GM21423 (cell line): ENCODE measurements around the gene NRXN2.
"Not testable (repeated sequence)": the region's sequence is repeated elsewhere in the genome, so short reads cannot be mapped to it uniquely, and the experiment has no call there.

Source experiments
- ATAC-seq: cut with Tn5 transposase; IDR thresholded peaks from one replicate; pipeline ENCODE4 v1.9.1; 2021; ENCODE audit warnings: mild to moderate bottlenecking, moderate library complexity; ENCODE audit not compliant: unreplicated experiment

NRXN2 gene

DNA sequence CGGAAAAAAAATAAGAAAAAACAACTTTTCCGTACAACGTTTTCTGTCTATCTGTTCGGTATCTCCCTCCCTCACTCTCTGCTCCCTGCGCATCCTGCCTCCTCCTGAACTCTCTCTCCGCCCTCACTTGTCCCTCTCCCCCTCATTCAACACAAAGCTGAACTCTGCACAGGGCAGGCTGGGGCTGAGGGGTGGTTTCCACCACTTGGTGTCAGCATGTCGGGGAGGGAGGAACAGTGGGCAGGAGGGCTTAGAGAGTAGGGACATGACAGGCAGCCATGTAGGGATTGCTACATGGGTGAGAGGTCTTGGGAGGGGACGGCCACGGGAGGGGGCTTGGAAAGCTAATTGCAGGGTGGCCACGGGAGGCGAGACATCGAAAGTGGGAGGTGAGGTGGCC, 114.4 kb downstream of the NRXN2 start:
- ATAC-seq: no peak

DNA sequence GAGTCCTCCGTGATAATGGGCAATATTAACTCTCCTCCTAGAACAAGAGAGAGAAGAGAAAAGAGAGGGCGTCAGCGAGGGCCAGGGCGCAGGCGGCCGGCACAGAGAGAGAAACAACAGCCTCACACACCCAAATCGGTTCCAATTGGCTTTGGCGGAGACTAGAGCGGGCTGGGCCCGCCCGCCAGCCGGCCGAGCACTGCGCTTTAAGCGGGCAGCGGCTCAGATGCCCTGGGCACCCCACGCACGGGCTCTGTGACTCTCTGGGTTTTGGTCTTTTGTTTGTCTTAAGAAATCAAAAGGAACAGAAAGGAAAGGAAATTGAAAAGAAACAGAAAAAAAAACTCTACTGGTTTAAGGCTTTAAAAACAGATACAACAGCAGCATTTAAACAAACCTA, 115.0 kb downstream of the NRXN2 start:
- ATAC-seq: no peak

DNA sequence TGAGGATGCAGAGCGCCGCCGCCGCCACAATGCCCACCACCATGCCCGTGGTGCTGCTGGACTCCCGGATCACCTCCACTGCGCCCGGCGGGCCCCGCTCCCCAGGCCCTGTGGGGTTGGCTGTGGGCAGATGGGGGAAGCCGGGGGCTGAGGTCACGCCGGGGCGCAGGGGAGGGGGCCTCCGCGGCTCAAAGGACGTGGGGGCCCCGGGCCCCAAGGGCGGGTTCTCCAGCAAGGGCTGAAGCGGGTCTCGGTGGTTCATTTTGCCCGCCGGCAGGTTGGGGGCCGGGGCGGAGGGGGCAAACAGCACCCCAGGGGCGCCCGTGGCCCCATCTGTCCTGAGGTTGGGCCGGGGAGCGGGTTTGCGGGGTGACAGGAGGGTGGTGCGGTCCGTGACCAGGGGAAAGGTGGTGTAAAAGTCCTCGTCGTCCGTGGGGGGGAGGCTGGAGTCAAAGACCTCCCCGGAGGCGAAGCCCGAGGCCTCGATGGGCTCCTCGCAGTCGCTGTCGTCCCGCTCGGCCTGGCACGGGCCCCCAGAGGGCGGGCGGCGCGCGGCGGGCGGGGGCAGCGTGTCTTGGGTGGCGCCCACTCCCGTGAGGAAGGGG, 115.5 kb downstream of the NRXN2 start:
- no peak for ATAC-seq

DNA sequence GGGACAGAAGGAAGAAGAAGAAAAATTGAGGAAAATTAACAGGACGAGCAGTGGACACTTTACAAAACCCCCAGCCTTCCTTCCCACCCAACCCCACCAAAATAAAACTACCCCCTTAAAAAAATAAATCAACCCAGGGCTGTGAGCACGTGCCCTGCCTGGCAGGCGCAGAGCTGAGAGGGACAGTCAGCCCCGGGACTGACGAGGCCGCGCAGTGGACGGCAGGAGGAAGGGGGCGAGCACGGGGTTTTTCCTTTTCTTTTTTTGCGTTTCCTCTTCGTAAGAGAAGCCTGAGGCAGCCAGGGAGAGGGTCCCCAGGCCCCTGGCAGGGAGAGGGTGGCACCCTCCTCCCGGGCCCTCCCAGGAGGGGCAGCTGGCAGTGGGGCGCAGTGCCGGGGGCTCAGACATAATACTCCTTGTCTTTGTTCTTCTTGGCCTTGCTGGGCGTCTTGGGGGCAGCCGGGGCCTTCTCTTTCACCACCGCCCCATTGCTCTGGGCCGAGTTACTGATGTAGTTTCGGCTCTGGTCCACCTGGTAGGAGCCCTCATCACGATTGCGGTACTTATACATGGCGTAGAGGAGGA, 116.1 kb downstream of the NRXN2 start:
- ATAC-seq: no peak

DNA sequence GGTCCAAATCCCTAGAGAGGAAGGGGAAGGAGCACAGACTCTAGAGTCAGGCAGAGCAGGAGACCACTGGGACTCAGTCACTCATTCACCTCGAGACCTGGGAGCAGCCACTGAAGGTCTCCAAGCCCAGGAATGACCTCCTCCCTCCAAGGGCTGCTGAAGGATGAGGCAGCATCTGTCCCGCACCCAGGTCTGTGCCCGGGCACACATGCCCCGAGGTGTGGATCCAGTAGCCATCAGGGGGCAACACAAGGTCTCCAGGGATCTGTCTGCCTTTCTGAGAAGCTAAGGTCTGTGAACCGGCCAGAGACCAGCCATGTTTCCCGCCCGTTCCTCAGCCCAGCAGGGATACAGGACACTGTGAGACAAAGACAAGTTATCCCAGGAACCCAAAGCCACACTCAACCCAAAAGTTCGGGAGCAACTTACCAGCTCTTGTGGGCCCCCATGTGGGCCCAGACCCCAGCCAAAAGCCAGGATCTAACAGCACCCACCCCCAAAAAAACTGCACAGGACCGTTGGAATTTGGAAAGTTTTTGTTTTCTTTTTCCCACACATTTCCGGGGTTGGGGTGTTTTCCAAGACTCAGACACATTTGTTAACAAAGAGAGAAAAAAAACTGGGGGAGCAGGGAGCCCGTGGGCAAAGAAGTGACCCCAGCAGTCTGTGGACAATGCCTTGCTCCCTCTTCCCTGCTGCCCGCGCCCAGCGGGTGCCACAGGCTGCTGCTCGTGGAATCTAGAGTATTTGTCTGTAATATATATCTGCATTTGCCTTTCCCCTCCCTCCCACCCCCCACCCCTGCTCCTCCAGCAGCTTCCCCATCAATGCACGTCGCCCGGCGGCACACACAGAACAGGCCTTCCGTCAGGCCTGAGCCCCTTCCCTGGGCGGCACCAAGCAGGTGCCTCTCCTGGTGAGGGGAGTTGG, 117.1 kb downstream of the NRXN2 start:
- ATAC-seq: no peak

DNA sequence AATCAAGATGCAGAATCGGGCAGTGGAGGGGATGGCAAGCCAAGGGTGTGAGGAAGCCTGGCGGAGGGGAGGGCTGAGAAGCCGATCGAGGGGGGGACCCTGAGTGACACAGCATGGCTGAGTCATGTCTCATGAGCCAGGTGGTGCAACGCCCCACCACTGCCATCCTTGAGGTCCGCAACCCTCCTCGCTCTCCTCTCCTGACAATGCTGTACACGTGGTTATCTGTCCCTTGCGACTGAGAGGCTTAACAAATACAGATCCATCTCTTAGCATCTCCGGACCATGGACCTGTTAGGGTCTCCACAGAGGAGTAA, 117.8 kb downstream of the NRXN2 start:
- no peak for ATAC-seq

DNA sequence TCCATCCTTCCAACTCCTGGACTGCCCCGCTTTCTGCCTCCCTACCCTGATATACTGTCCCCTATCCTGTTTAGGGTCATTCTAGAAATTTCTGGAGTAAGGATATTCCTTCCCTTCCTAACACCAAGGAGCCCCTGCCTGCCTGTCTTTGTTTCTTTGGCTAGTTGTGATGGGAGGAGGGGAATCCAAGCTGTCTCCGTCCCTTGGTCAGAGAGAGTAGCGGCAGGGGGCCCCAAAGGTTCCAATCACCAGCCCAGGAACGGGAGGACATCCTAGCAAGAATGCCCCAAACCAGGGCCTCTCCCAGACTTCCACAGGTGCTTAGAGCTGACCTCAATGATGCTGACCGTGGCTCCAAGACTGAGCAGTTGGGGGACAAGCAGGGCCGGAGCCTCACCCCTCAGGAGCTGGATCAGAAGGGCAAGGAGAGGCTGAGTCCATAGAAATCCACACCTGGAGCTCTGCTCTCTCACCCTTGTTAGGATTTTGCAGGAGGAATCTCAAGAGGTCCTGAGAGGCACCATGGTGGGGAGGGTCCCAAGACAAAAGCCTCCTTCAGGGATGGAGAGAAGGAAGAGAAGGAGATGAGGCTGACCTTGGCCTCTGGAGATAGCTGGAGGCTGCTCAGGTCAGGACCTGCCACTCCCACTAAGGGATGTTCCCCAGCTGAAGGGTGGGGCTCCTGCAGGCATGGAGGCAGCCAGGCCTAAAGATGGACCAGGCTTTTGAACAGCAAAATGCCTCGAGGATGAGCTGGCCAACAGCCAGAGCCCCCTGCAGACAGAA, 118.3 kb downstream of the NRXN2 start:
- ATAC-seq: no peak

DNA sequence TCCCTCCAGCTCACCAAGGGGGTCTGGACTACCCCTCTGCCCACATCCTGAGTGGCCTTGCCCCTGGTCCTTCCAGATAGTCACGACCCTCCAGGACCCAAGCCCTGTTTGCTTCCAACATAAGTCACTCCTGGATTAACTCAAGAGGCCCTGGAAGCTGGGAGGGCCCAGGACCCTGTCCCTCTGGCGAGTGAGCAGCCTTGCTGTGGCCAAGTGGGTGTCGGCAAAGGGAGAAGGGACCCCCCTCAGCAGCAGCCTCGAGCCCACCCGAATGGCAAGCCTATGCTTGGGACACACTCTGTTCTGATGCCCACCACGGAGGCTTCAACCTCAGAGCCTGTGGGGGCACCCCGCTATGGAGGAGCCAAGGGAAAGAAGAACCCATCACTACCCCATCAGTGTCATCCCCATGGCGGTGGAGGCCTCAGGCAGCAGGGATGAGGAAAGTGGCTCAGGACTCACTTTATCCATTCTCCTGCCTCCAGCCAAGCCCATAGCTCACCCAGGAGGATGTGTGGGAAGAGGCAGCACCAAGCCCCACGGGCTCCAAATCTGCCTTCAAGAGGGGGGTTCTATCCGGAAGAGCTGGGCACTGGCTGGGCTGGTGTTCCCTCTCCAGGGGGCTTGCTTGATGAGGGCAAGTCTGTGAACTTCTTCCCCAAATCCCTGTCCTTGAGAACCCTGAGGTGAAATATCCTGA, 119.4 kb downstream of the NRXN2 start:
- ATAC-seq: no peak

DNA sequence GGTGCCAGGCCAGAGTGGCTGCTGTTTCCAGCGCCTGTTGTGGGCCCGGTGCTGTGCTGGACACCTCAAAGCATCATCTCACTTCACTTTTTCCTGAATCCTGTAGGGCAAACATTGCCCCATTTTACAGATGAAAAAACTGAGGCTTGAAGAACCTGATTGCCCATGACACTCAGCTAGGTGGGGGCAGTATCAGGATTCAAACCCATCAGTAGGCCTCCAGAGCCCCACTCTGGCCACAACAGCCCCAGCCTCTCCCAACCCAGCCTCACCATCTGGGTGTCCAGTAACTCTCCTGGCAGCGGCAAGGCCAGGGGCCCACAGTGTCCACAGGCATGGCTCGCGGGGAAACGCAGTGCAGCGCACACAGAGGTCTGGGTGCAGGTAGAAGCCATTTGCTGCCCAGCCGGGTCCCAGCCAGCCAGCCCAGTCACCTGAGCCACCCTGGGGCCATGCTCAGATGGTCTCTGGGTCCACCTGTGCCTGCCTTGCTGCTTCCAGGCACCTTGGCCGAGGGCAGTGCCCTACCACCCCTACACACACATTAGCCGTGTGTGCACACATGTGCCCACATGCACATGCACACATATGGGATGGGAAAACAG, 120.4 kb downstream of the NRXN2 start:
- no peak for ATAC-seq

DNA sequence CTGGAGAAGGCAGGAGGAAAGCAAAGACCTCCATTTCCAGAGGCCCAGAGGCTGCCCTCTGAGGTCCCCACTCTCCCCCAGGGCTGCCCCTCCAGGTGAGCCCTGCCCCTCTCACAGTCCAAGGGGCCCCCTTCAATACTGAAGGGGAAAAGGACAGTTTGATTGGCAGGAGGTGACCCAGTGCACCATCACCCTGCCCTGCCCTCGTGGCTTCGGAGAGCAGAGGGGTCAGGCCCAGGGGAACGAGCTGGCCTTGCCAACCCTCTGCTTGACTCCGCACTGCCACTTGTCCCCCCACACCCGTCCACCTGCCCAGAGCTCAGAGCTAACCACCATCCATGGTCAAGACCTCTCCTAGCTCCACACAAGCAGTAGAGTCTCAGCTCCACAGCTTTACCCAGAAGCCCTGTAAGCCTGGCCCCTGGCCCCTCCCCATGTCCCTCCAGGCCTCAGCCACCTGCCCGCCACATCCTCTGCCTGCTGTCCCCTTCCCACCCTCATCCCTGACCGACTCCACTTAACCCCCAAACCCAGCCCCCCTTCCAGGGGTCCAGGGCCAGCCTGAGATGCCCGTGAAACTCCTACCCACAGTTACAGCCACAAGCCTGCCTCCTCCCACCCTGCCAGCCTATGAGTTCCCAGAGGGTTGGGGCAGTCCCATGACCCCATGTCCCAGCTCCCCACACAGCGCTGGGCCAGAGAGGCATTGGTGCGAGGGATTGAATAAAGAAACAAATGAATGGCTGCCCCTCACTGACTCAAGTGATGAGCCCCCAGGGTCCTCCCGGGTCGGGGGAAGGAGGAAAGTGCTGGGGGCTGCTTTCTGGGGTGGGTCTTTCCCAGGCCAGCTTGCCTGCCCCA, 121.2 kb downstream of the NRXN2 start:
- no peak for ATAC-seq

DNA sequence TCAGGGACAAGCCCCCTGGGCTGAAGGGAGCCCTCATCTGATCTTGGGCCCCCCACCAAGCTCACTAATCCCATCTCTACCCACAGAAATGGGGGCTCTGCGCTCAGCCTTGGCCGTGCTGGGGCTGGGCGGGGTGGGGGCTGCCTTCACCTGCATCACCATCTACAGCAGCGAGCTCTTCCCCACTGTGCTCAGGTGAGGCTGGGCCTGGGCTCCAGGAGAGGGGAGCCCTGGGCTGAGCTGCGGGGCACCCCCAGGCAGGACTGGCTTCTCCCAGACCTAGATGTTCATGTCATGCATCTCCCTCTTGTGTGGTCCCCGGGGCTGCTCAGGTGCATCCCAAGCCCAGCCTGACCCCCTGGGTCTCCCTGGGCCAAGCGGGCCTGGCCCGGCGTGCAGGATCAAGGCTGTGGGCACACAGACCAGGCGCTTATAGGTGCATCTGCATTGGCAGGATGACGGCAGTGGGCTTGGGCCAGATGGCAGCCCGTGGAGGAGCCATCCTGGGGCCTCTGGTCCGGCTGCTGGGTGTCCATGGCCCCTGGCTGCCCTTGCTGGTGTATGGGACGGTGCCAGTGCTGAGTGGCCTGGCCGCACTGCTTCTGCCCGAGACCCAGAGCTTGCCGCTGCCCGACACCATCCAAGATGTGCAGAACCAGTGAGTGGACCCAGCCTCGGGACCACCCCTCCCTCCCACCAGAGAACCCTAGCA, 122.6 kb downstream of the NRXN2 start:
- ATAC-seq: no peak

DNA sequence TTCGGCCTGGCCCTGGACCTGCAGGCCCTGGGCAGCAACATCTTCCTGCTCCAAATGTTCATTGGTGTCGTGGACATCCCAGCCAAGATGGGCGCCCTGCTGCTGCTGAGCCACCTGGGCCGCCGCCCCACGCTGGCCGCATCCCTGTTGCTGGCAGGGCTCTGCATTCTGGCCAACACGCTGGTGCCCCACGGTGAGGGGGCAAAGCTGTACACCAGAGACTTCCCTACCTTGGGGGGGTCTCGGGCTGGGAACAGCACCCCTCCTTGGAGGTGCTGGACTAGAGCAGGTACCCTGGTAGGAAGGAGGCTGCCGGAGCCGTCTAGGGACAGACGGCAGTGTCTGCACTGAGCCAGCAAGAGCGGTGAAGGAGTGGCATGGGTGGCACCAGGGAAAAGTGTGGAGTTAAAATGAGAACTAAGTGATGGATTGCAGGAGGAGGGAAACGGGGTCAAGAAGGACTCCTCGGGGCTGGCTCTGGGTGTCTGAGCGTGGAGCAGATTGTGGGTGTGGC, 123.2 kb downstream of the NRXN2 start:
- ATAC-seq: no peak

DNA sequence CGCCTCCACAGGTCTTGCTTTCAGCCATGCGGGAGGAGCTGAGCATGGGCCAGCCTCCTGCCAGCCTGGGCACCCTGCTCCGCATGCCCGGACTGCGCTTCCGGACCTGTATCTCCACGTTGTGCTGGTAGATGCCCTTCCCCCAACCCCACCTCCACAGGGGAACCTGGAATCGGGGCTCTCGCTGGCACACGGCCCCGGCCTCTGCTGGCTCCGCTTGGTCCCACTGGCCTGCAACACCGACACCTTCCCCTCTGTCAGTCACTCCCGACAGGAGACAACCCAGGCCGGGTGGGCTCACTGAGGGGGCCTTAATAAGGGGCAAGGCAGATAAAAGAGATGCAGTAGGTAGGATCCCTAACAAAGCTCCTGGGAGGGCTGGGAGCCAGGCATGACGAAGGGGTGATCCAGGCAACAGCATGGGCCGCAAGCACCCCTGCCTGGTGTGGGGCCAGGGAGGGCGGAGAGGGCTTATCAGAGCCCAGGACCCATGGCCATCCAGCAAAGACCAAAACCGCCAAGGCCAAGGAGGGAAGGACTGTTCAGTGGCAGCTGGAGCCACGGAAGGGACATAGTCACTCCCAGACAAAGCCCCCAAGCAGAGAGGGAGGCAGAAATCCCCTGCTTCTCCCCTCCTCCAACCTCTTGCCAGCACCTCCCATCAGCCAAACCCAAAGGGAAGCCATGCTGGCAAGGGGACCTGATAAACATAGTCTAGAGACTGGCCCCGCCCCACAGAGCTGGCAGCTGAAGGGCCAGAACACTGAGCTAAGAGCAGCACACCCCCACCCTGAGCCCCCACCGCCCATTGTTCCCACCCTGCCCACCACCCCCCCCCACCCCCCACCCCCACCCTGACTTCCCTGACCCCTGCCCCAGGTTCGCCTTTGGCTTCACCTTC, 124.0 kb downstream of the NRXN2 start:
- no peak for ATAC-seq

DNA sequence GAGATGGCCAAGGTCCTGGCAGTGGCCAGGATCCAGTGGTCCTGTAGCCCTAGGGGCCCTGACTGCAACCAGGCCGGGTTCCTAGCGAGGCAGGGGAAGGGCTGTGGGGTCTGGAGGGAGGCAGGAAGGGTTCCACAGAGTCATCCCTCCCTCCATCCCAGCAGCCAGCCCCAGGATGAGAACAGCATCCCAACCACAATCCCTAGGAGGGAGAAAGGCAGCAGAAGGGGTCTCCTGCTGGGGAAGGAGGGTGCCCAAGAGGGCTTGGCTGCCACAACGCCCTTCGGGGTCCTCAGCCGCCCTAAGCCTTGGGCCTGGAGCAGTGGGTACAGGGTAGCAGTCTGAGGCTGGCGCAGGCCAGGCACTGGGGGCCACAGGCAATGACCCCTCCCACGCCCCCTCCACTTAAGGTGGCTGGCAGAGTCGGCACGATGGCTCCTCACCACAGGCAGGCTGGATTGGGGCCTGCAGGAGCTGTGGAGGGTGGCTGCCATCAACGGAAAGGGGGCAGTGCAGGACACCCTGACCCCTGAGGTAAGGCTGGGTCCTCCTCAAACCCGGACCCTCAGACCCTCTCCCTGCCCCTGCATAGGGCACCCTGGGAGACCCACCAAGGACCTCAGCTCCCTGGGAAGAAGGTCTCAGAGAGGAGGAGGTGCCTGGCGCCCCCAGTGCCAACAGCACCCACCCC, 124.7 kb downstream of the NRXN2 start:
- ATAC-seq: no peak

DNA sequence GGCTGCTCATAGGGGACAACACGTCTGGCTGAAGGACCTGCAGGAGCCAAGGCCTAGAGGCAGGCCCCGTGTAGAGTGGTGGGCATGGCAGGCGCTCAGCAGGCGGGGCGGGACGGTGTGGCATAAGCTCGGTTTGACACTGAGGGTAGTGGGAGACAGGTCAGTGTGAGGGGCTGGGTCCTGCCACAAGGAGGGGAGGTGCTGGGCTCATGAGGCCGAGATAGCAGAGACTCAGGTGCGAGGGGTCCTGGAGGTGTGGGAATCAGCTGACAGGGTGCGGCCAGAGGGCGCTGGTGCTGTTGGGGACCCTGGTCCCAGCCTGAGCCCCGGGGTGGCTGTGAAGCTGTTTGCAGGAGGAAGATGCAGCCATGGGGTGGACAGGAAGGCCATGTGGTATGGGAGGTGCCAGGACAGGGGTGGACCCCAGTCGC, 125.3 kb downstream of the NRXN2 start:
- no peak for ATAC-seq

DNA sequence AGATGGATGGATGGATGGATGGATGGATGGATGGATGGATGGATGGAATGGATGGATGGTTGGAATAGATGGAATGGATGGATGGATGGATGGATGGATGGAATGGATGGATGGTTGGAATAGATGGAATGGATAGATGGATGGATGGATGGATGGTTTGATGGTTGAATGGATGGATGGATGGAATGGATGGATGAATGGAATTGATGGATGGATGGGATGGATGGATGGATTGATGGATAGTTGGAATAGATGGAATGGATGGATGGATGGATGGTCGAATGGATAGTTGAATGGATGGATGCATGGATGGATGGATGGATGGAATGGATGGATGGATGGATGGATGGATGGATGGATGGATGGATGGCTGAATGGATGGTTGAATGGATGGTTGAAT, 127.1 kb downstream of the NRXN2 start:
- ATAC-seq: not testable (repeated sequence)
